HEK293T (cell line): Measurements from ENCODE around the gene PRR29.

Experiments
- BHLHE40 ChIP-seq: fragments of 450-650 bp; IDR thresholded peaks from 2 replicates; pipeline ENCODE4 v1.6.1; 2016; ENCODE audit warnings: mild to moderate bottlenecking, moderate library complexity, borderline replicate concordance
- CTBP1 ChIP-seq: fragments of 450-650 bp; IDR thresholded peaks from 2 replicates; pipeline ENCODE4 v1.6.1; 2016; ENCODE audit warnings: borderline replicate concordance
- ELF4 ChIP-seq: fragments of 450-650 bp; IDR thresholded peaks from 2 replicates; pipeline ENCODE4 v1.6.1; 2017; ENCODE audit warnings: antibody characterized with exemption
- FOXA1 ChIP-seq: fragments of 450-650 bp; IDR thresholded peaks from 2 replicates; pipeline ENCODE4 v1.6.1; 2016; ENCODE audit warnings: mild to moderate bottlenecking
- HDGF ChIP-seq: fragments of 450-650 bp; IDR thresholded peaks from 2 replicates; pipeline ENCODE4 v1.6.1; 2017; ENCODE audit warnings: antibody characterized with exemption, borderline replicate concordance
- L3MBTL2 ChIP-seq: fragments of 450-650 bp; conservative IDR thresholded peaks from 2 replicates; pipeline ENCODE4 v1.6.1; 2016; ENCODE audit warnings: mild to moderate bottlenecking
- LEF1 ChIP-seq: fragments of 450-650 bp; IDR thresholded peaks from 2 replicates; pipeline ENCODE4 v1.6.1; 2017; ENCODE audit warnings: mild to moderate bottlenecking, borderline replicate concordance
- NFRKB ChIP-seq: fragments of 450-650 bp; IDR thresholded peaks from 2 replicates; pipeline ENCODE4 v1.6.1; 2016; ENCODE audit warnings: mild to moderate bottlenecking, moderate library complexity
- SP1 ChIP-seq: fragments of 450-650 bp; IDR thresholded peaks from 2 replicates; pipeline ENCODE4 v1.6.1; 2017
- SUZ12 ChIP-seq: fragments of 450-650 bp; IDR thresholded peaks from 2 replicates; pipeline ENCODE4 v1.6.1; 2016; ENCODE audit warnings: mild to moderate bottlenecking
- TARDBP ChIP-seq: fragments of 450-650 bp; IDR thresholded peaks from 2 replicates; pipeline ENCODE4 v1.6.1; 2016
- TF ChIP-seq, protein P1 (sequence below): fragments of 450-650 bp; IDR thresholded peaks from 2 replicates; pipeline ENCODE4 v1.6.1; 2016

DNA sequence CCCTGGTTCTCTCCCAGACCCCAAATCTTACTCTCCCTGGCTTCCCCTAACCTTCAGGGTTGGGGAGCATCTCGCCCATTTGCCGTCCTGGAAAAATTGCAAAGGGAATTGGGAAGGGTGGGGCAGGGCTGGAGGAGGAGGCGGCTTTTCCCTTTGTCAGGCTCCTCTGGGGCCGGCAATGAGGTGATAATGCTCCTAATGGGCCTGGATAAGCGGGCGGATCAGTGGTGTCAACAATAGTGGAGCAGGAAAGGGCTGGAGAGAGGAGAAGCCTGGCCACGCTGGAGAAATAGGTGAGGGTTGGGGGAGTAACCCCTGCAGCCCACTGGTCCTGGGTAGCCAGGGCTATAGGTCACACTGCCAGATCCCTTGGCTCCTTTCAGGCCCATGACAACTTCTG lies 37.7 kb upstream of the PRR29 start:
- TF ChIP-seq SP1 (no peak), SUZ12 (no peak), LEF1 (no peak), CTBP1 (no peak), ELF4 (no peak), BHLHE40 (no peak), L3MBTL2 (no peak), TARDBP (no peak), FOXA1 (no peak), NFRKB (no peak), HDGF (no peak)
- TF ChIP-seq, protein P1, sequence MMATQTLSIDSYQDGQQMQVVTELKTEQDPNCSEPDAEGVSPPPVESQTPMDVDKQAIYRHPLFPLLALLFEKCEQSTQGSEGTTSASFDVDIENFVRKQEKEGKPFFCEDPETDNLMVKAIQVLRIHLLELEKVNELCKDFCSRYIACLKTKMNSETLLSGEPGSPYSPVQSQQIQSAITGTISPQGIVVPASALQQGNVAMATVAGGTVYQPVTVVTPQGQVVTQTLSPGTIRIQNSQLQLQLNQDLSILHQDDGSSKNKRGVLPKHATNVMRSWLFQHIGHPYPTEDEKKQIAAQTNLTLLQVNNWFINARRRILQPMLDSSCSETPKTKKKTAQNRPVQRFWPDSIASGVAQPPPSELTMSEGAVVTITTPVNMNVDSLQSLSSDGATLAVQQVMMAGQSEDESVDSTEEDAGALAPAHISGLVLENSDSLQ: no peak
